Thoracic aorta (tissue), 2 donors: ENCODE measurements around the gene EML3. TPM values are rescaled to one million over a fixed set of nuclear protein-coding genes. Genes with fewer than 3 reads are reported as not detected.
A peak's percentile ranks its signal among the peaks of the same experiment; 100 is the strongest.

Experiments
- ATAC-seq: fragments of 150-250 bp; one replicate; pipeline ENCODE4 v1.8.0; 2017; ENCODE audit warnings: low read depth; ENCODE audit not compliant: insufficient number of reproducible peaks, low FRiP score
- DNase-seq: peaks from one replicate; pipeline ENCODE4 v3.0.0-alpha.2; 2020; ENCODE audit warnings: low spot score
- H3K27ac ChIP-seq, 2 donors: fragments of 200-600 bp; sonication (generic); 1 replicate in 1 of 2; 2 replicates in 1 of 2; pipeline ENCODE4 v1.5.1; 2016; ENCODE audit warnings: mild to moderate bottlenecking in 2 of 2, moderate library complexity in 2 of 2
- H3K27me3 ChIP-seq: fragments of 200-600 bp; sonication (generic); replicated peaks from 2 replicates; pipeline ENCODE4 v1.6.0; 2016; ENCODE audit warnings: mild to moderate bottlenecking; ENCODE audit not compliant: insufficient read depth
- H3K36me3 ChIP-seq: fragments of 200-600 bp; sonication (generic); one replicate; pipeline ENCODE4 v1.5.1; 2016
- H3K4me1 ChIP-seq, 2 donors: fragments of 200-600 bp; sonication (generic); 1 replicate in 1 of 2; 2 replicates in 1 of 2; pipeline versions ENCODE4 v1.5.1 to v1.6.0; 2016; ENCODE audit warnings: low read depth in 2 of 2, mild to moderate bottlenecking in 1 of 2; ENCODE audit not compliant: control insufficient read depth in 1 of 2
- H3K4me3 ChIP-seq: fragments of 200-600 bp; sonication (generic); 2 replicates; pipeline ENCODE4 v1.5.1; 2016; ENCODE audit warnings: mild to moderate bottlenecking
- H3K9me3 ChIP-seq: fragments of 200-600 bp; sonication (generic); 2 replicates; pipeline ENCODE4 v1.5.1; 2016
- total RNA-seq, 2 donors: library from RNA; depleted of rRNA; stranded (reverse); fragments of >200 nt; gene quantifications; one replicate each; pipeline versions ENCODE4 v1.1.0 to v1.2.3, GENCODE V29; 2016
- TF ChIP-seq, protein P1 (sequence below): fragments of 200-600 bp; sonication (generic); IDR thresholded peaks from one replicate; pipeline ENCODE4 v1.5.1; 2019; ENCODE audit warnings: antibody characterized with exemption

EML3 gene
- total RNA-seq, 2 donors from 2014 or later = 106 to 111 TPM

DNA sequence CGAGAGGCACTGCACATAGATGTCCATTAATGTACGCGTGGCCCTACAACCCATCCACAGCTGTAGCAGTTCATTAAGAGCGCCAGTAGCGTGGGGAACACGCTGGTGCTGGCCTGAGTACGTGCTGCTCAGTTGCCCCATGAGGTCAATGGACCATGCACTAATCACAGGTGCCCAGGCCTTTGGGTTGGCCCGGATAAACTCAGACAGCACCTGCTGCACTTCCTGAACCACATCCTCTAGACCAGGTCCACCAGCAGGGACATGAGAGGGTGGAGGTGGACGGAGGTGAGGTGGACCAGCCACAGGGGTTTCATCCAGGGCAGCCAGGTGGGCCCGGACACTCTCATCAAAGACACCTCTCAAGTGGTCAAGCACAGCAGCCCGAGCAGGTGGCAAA lies 36.9 kb upstream of the EML3 start:
- Histone ChIP-seq H3K36me3 (peaks cover 14% of the 10 kb centered on the region), H3K9me3 (no peaks in the 10 kb centered on the region), H3K4me1 (peaks cover 12 to 34% of the 10 kb centered on the region in 2 donors), H3K4me3 (no peak overlapping the region), H3K27me3 (no peaks in the 10 kb centered on the region), H3K27ac (no peak overlapping the region)
- TF ChIP-seq, protein P1, sequence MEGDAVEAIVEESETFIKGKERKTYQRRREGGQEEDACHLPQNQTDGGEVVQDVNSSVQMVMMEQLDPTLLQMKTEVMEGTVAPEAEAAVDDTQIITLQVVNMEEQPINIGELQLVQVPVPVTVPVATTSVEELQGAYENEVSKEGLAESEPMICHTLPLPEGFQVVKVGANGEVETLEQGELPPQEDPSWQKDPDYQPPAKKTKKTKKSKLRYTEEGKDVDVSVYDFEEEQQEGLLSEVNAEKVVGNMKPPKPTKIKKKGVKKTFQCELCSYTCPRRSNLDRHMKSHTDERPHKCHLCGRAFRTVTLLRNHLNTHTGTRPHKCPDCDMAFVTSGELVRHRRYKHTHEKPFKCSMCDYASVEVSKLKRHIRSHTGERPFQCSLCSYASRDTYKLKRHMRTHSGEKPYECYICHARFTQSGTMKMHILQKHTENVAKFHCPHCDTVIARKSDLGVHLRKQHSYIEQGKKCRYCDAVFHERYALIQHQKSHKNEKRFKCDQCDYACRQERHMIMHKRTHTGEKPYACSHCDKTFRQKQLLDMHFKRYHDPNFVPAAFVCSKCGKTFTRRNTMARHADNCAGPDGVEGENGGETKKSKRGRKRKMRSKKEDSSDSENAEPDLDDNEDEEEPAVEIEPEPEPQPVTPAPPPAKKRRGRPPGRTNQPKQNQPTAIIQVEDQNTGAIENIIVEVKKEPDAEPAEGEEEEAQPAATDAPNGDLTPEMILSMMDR = no peak
- ATAC-seq (no peak), DNase-seq (no peak)

DNA sequence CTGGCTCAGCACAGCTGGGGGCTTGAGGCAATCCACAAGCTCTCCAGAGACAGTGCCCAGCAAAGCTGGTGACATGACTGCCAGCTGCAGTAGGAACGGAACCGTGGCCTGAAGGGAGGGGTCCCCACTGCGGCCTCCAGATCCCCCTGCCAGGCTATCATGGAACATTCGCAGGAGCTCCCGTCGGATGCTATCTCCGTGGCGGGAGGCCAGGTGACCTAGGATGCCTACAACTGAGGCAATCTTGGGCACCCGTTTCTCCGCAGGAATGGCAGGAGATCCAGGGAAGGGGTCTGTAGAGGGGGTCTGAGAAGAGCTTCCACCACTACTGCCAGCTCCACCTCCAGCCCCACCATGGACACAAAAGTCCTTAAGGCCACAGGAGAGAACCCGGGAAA lies 36.4 kb upstream of the EML3 start:
- ATAC-seq = no peak
- TF ChIP-seq, protein P1 = no peak
- Histone ChIP-seq H3K36me3 (peaks cover 14% of the 10 kb centered on the region), H3K4me3 (no peak overlapping the region), H3K4me1 (peaks cover 12 to 37% of the 10 kb centered on the region in 2 donors), H3K27ac (no peak overlapping the region), H3K27me3 (no peaks in the 10 kb centered on the region), H3K9me3 (no peaks in the 10 kb centered on the region)
- DNase-seq = no peak

DNA sequence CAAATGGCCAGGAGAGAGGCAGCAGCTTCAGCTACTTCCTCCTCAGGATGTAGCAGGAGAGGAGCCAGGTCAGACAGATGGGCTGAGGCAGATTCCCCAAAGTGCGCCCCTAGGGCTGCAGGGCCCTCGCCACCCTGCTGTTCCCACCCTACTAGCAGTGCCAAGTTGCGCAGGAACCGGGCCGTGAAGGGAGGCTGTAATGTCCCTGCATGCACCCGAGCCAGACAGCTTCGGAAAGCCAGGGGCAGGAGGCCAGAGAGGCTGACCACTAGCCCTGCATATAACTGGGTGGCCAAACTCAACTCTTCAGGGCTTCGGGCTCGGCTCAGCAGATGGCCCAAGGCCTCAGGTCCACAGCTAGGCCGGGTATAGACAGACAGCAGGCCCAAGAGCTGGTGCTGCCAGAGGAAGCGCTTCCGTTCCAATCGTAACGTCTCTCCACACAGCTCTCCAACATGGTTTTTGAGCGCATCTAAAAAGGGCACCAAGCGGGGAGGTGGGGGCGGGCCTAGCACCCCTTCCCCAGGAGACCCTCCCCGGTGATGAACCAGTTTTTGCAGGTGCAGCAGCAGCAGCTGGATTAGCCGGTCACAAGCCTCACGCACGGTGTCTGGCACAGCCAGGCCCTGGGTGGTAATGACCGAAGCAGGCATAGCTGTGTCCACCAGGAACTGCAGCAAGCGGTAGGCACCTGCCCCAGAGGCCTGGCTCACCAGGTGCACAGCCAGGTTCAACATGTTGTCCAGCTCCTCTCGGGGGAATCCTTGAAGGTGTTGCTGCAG lies 35.8 kb upstream of the EML3 start:
- Histone ChIP-seq H3K9me3 (no peaks in the 10 kb centered on the region), H3K27ac (no peak overlapping the region), H3K4me3 (no peak overlapping the region), H3K27me3 (no peaks in the 10 kb centered on the region), H3K4me1 (peaks cover 12 to 37% of the 10 kb centered on the region in 2 donors), H3K36me3 (peaks cover 14% of the 10 kb centered on the region)
- TF ChIP-seq, protein P1 = no peak
- DNase-seq (no peak), ATAC-seq (no peak)

DNA sequence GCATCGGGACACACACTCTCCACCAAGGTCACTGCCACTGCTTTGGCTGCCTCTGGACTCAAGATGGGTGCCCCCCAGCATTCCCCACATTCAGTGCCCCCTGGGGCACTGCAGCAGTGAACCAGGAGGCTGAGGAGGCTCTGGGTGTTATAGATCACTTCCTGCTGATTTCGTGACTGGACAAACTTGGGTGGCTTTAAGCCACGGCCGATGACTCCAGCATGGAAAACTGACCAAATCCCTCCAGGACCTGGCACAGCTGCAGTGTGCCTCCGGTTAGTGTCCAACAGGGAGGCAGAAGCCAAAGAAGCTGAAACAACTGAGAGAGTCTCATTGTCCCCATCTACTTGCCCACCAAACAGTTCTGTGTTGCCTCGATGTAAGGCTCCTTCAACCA lies 35.0 kb upstream of the EML3 start:
- Histone ChIP-seq H3K27ac (no peak overlapping the region), H3K4me1 (peaks cover 12 to 36% of the 10 kb centered on the region in 2 donors), H3K27me3 (no peaks in the 10 kb centered on the region), H3K4me3 (no peak overlapping the region), H3K36me3 (peaks cover 18% of the 10 kb centered on the region), H3K9me3 (no peaks in the 10 kb centered on the region)
- TF ChIP-seq, protein P1 = no peak
- DNase-seq = no peak
- no peak for ATAC-seq

DNA sequence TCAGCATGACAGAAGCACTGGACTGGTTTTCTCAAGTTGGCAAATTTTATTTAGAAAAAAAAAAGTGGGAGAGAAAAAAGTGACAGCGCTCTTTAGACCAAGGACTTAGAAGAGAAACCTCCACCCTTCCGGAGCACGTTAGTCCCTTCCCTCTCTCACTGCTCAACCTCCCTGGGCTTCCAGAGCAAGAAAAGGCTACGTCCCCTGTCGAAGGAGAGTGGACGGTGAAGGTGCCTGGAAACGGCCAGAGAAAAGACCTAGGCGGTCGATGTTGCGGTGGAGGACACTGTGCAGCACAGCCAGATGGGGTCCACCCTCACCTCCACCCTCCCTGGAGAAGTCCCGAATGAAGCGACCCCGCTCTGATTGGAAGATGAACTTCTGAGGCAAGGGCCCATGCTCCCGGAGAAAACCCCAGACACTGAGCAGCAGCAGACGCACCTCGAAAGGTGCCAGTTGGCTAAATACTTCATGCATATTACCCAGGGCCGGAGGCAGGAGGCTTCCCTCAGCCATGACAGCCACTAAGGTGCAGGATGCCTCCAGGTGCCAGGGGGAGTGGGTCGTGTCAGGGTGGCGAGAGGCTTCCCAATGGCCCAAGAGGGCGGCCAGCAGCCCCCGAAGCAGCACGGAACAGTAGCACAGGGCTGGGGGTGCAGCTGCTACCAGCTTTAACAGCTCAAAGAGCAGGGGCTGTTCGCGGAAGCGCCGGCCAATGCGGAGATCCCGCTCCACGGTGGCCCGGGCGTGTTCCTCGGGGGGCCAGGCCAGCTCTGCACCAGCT lies 34.4 kb upstream of the EML3 start:
- DNase-seq (no peak), ATAC-seq (no peak)
- TF ChIP-seq, protein P1 = no peak
- H3K27ac ChIP-seq = peak overlapping the region; percentile 34 to 52
- peaks cover 8 to 30% of the 10 kb centered on the region in 2 donors for H3K4me1 ChIP-seq
- peaks cover 21% of the 10 kb centered on the region for H3K36me3 ChIP-seq
- peak overlapping the region; percentile 94 for H3K4me3 ChIP-seq
- H3K27me3 ChIP-seq = no peaks in the 10 kb centered on the region
- no peaks in the 10 kb centered on the region for H3K9me3 ChIP-seq
